ENCODE data around the gene ARHGEF12.

The ARHGEF12 gene

DNA sequence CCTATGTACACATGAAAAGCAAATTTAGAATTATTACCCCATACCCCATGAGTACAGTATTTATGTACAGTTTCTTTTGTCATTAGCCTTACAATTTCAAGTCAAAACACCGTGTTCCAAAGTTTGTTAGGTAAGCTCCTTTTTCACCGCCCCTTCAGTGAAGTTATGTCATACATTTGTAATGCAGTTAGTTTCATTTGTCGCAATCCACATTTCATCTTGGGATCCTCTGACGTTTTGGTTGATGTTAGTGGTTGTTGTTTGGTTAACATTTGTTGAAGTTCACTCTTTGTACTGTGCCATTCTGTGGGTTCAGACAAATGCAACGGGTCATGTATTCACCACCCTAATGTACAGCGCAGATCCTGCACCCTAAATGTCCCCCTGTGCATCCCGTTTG, 45.2 kb downstream of the ARHGEF12 start:
- H3K79me2 ChIP-seq (ENCODE audit: low read length): peaks cover 28% of the 10 kb centered on the region
- peaks cover 36% of the 10 kb centered on the region for H4K20me1 ChIP-seq (ENCODE audit: insufficient read depth, low read length)

DNA sequence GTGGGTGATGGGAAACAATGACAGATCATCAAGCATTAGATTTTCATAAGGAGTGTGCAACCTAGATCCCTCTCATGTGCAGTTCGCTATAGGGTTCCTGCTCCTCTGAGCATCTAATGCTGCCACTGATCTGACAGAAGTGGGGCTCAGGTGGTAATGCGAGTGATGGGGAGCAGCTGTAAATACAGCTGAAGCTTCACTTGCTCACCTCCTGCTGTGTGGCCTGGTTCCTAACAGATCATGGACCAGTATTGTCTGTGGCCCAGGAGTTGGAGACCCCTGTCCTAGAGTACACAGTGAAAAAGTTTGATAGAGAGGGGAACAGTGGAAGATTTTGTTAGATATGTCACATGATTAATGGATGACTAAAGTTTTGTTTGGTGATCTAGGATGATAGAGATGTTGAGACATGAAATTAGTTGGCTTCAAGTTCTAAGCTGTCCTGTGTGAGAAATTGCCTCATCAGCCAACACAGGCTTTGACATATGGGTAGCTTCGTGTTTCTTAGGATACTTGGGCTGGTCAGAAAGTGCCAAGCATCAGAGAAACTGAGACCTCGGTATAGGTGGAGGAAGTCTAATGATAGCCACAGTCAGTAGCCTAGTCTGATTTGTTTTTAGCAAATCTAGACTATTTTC, 47.4 kb downstream of the ARHGEF12 start:
- H3K9ac ChIP-seq (ENCODE audit: low read length): no peak overlapping the region
- H3K79me2 ChIP-seq (ENCODE audit: low read length): peaks cover 35% of the 10 kb centered on the region
- no peak overlapping the region for H2AFZ ChIP-seq (ENCODE audit: low read depth, low read length)
- no peaks in the 10 kb centered on the region for H3K9me3 ChIP-seq (ENCODE audit: insufficient read depth, low read length)
- no peak for TF ChIP-seq EZH2phosphoT487 (IDR thresholded peaks at IDR 0.05; ENCODE audit: low read depth)
- TF ChIP-seq, protein P1, sequence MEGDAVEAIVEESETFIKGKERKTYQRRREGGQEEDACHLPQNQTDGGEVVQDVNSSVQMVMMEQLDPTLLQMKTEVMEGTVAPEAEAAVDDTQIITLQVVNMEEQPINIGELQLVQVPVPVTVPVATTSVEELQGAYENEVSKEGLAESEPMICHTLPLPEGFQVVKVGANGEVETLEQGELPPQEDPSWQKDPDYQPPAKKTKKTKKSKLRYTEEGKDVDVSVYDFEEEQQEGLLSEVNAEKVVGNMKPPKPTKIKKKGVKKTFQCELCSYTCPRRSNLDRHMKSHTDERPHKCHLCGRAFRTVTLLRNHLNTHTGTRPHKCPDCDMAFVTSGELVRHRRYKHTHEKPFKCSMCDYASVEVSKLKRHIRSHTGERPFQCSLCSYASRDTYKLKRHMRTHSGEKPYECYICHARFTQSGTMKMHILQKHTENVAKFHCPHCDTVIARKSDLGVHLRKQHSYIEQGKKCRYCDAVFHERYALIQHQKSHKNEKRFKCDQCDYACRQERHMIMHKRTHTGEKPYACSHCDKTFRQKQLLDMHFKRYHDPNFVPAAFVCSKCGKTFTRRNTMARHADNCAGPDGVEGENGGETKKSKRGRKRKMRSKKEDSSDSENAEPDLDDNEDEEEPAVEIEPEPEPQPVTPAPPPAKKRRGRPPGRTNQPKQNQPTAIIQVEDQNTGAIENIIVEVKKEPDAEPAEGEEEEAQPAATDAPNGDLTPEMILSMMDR (IDR thresholded peaks at IDR 0.05; ENCODE audit: low read depth, low read length): no peak
- H3K4me1 ChIP-seq (ENCODE audit: low read length): peaks cover 7% of the 10 kb centered on the region; the same call in 1 of the 2 replicates
- 0 out of 2 replicates have a peak, but pooled peaks cover 13% of the 10 kb centered on the region for H3K27me3 ChIP-seq (ENCODE audit: low read depth, low read length)
- H4K20me1 ChIP-seq (ENCODE audit: insufficient read depth, low read length): peaks cover 42% of the 10 kb centered on the region
- H3K4me2 ChIP-seq (ENCODE audit: low read length): no peak overlapping the region
- no peaks in the 10 kb centered on the region for H3K36me3 ChIP-seq (replicated peaks; ENCODE audit: low read depth, low read length)
- no peak overlapping the region for H3K4me3 ChIP-seq (ENCODE audit: low read length)
- H3K27ac ChIP-seq (ENCODE audit: low read length): no peak overlapping the region

More for the DNA sequence above, 45.2 kb downstream of the ARHGEF12 start:
- Histone ChIP-seq H3K27me3 (ENCODE audit: low read depth, low read length) (0 out of 2 replicates have a peak, but pooled peaks cover 13% of the 10 kb centered on the region), H3K36me3 (replicated peaks; ENCODE audit: low read depth, low read length) (no peaks in the 10 kb centered on the region), H3K27ac (ENCODE audit: low read length) (no peak overlapping the region), H3K4me1 (ENCODE audit: low read length) (peaks cover 7% of the 10 kb centered on the region; the same call in 1 of the 2 replicates), H3K9me3 (ENCODE audit: insufficient read depth, low read length) (no peaks in the 10 kb centered on the region), H3K9ac (ENCODE audit: low read length) (no peak overlapping the region), H3K4me2 (ENCODE audit: low read length) (no peak overlapping the region), H2AFZ (ENCODE audit: low read depth, low read length) (no peak overlapping the region), H3K4me3 (ENCODE audit: low read length) (no peak overlapping the region)
- TF ChIP-seq EZH2phosphoT487 (IDR thresholded peaks at IDR 0.05; ENCODE audit: low read depth): no peak
- TF ChIP-seq, protein P1 (IDR thresholded peaks at IDR 0.05; ENCODE audit: low read depth, low read length): no peak

DNA sequence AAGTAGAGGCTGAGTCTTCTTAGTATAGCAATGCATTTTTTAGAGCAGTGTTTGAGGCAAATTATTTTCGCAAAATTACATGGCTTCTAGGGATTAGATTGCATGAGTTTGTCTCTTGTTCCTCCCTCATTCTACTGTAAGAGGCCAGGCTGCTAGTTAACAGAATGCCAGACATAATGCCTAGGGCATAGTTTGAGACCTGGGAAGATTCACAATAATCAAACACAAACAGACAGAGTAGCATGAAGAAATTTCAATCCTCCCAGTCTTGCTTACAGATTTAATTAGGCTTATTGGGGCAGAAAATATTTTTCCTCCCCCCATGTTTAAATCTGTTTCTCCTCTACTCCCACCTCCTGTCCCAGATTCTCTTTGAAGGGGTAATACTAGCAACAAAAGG, 48.3 kb downstream of the ARHGEF12 start:
- no peak for TF ChIP-seq EZH2phosphoT487 (IDR thresholded peaks at IDR 0.05; ENCODE audit: low read depth)
- TF ChIP-seq, protein P1 (IDR thresholded peaks at IDR 0.05; ENCODE audit: low read depth, low read length): no peak
- Histone ChIP-seq H3K4me1 (ENCODE audit: low read length) (peaks cover 5% of the 10 kb centered on the region; the same call in 1 of the 2 replicates), H4K20me1 (ENCODE audit: insufficient read depth, low read length) (peaks cover 42% of the 10 kb centered on the region), H3K79me2 (ENCODE audit: low read length) (peaks cover 35% of the 10 kb centered on the region), H3K9ac (ENCODE audit: low read length) (no peak overlapping the region), H3K27ac (ENCODE audit: low read length) (no peak overlapping the region), H3K4me3 (ENCODE audit: low read length) (no peak overlapping the region), H3K27me3 (ENCODE audit: low read depth, low read length) (0 out of 2 replicates have a peak, but pooled peaks cover 13% of the 10 kb centered on the region), H3K9me3 (ENCODE audit: insufficient read depth, low read length) (no peaks in the 10 kb centered on the region), H2AFZ (ENCODE audit: low read depth, low read length) (no peak overlapping the region), H3K4me2 (ENCODE audit: low read length) (no peak overlapping the region), H3K36me3 (replicated peaks; ENCODE audit: low read depth, low read length) (no peaks in the 10 kb centered on the region)

DNA sequence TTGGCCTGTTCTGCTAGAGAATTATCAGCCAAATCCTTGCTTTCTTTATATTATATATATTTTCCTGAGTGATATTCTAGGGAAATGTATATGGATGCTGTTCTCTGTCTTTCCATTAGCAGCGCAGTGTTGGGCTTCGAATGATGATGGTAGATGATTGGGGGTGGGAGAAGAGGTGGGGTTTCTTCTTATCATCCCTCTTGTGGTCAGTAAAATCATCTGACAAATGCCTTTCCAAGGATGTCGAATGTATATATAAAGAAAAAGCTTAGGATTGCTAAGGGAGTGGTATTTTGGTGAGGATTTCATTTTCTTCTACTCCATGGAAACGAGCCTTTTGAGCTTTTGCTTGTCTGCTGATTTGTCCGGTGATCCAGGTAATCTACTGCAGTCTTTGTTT, 48.9 kb downstream of the ARHGEF12 start:
- TF ChIP-seq, protein P1 (IDR thresholded peaks at IDR 0.05; ENCODE audit: low read depth, low read length): no peak
- no peak for TF ChIP-seq EZH2phosphoT487 (IDR thresholded peaks at IDR 0.05; ENCODE audit: low read depth)
- 0 out of 2 replicates have a peak, but pooled peaks cover 13% of the 10 kb centered on the region for H3K27me3 ChIP-seq (ENCODE audit: low read depth, low read length)
- H3K4me1 ChIP-seq (ENCODE audit: low read length): no peaks in the 10 kb centered on the region
- no peak overlapping the region for H3K4me2 ChIP-seq (ENCODE audit: low read length)
- H3K79me2 ChIP-seq (ENCODE audit: low read length): peaks cover 33% of the 10 kb centered on the region
- H3K9me3 ChIP-seq (ENCODE audit: insufficient read depth, low read length): no peaks in the 10 kb centered on the region
- H2AFZ ChIP-seq (ENCODE audit: low read depth, low read length): no peak overlapping the region
- no peak overlapping the region for H3K9ac ChIP-seq (ENCODE audit: low read length)
- no peak overlapping the region for H3K4me3 ChIP-seq (ENCODE audit: low read length)
- no peak overlapping the region for H3K27ac ChIP-seq (ENCODE audit: low read length)
- no peaks in the 10 kb centered on the region for H3K36me3 ChIP-seq (replicated peaks; ENCODE audit: low read depth, low read length)
- H4K20me1 ChIP-seq (ENCODE audit: insufficient read depth, low read length): peaks cover 42% of the 10 kb centered on the region

All from OCI-LY3 (cell line).